ENCODE results near the gene ZNF436.

ZNF436 gene

GRCh38 chr1:23371987-23372880 is 2.6 kb upstream of the ZNF436 start:
- TF ChIP-seq, protein P1, sequence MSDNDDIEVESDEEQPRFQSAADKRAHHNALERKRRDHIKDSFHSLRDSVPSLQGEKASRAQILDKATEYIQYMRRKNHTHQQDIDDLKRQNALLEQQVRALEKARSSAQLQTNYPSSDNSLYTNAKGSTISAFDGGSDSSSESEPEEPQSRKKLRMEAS (IDR thresholded peaks at IDR 0.05): peak; percentile 99
- TF ChIP-seq EGR1 (IDR thresholded peaks at IDR 0.05) (peak; percentile 77), CEBPB (IDR thresholded peaks at IDR 0.05) (no peak), TEAD4 (IDR thresholded peaks at IDR 0.05) (peak; percentile 51), ZBTB7A (IDR thresholded peaks at IDR 0.05; ENCODE audit: low read depth) (no peak)

DNA sequence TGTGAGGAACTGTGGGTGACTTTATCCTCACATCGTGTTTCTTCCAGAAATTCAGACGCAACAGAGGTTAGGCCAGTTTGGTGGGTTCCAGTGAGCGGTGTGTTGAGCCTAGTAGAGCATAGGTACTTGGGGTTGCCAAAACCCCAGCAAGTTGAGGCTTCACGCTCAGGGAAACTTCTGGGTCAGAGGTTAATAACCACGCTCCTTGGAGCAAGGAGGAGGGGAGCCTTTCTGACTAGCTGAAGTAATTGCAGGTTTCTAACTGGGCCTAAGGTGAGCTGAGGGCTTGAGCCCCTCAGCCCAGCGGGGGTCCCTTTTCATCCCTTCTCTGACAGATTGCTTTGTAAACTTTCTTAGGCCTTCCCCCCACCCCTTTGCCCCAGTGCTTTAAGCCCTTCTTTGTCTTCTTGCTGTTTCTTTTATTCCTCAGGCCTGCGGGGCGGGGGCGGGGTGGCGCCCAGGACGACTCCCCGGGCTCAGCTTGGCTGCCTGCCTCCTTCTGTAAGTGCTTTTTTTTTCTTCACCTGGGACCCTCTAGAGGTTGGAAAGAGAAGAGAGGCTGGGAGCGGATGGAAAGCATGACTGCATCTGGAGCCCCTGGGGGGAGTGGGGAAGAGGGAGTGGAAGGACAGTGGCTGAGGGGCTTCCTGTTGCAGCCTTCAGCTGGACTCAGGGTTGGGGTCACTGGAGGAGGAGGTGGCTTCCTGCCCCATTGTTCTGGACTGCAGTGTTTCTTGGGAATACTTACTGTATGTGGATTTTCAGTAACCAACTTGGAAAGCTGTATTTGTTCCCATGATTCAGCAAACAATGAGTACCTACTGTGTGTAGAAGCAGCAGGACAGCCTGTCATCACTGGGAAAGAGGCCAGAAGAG is 1.3 kb upstream of the ZNF436 start:
- TF ChIP-seq NFIC (IDR thresholded peaks at IDR 0.05) (peak; percentile 64; the same call in 1 of the 2 replicates), CEBPB (IDR thresholded peaks at IDR 0.05) (0 out of 2 replicates have a peak, but pooled peaks have one; percentile 4), ZBTB7A (IDR thresholded peaks at IDR 0.05; ENCODE audit: low read depth) (peak; percentile 83), TCF12 (IDR thresholded peaks at IDR 0.05; ENCODE audit: low read depth) (peak; percentile 35; the same call in 1 of the 2 replicates), RAD21 (IDR thresholded peaks at IDR 0.05; ENCODE audit: low read depth) (no peak), EGR1 (IDR thresholded peaks at IDR 0.05) (peak; percentile 67), EP300 (IDR thresholded peaks at IDR 0.05; ENCODE audit: borderline replicate concordance) (no peak; the same call in 1 of the 2 replicates), REST (IDR thresholded peaks at IDR 0.05; ENCODE audit: low read depth) (no peak), TEAD4 (IDR thresholded peaks at IDR 0.05) (0 out of 2 replicates have a peak, but pooled peaks have one; percentile 2), CREB1 (IDR thresholded peaks at IDR 0.05; ENCODE audit: low read depth) (no peak), TAF1 (IDR thresholded peaks at IDR 0.05; ENCODE audit: low read depth) (no peak), FOXM1 (IDR thresholded peaks at IDR 0.05; ENCODE audit: borderline replicate concordance, low read depth) (no peak), YY1 (IDR thresholded peaks at IDR 0.05; ENCODE audit: low read depth) (no peak)
- TF ChIP-seq, protein P2, sequence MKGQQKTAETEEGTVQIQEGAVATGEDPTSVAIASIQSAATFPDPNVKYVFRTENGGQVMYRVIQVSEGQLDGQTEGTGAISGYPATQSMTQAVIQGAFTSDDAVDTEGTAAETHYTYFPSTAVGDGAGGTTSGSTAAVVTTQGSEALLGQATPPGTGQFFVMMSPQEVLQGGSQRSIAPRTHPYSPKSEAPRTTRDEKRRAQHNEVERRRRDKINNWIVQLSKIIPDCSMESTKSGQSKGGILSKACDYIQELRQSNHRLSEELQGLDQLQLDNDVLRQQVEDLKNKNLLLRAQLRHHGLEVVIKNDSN (IDR thresholded peaks at IDR 0.05): no peak
- TF ChIP-seq, protein P1 (IDR thresholded peaks at IDR 0.05): peak; percentile 32; the same call in 1 of the 2 replicates

DNA sequence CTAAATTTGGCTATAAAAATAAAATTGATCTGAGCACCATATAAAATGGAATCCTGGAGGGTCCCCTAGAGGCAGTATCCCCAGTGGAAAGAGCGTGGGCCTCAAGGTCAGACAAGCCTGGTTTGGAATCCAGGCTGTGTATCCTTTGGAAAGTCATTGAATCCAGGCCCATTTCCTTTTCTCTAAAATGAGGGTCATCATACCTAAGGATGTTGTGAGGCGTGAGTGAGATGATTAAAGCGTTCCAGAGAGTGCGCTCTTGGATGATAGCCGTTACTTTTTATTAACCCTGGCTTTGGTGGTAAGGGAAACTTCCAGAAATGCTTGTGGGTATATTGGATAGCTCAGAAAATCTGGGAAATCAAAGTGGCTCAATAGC is 683 bp upstream of the ZNF436 start:
- TF ChIP-seq YY1 (IDR thresholded peaks at IDR 0.05; ENCODE audit: low read depth): no peak
- TF ChIP-seq, protein P2 (IDR thresholded peaks at IDR 0.05): no peak
- no peak for TF ChIP-seq TEAD4 (IDR thresholded peaks at IDR 0.05)
- TF ChIP-seq CEBPB (IDR thresholded peaks at IDR 0.05): no peak
- no peak for TF ChIP-seq TCF12 (IDR thresholded peaks at IDR 0.05; ENCODE audit: low read depth)
- TF ChIP-seq CREB1 (IDR thresholded peaks at IDR 0.05; ENCODE audit: low read depth): no peak
- TF ChIP-seq TAF1 (IDR thresholded peaks at IDR 0.05; ENCODE audit: low read depth): no peak
- no peak for TF ChIP-seq EGR1 (IDR thresholded peaks at IDR 0.05)
- no peak for TF ChIP-seq NFIC (IDR thresholded peaks at IDR 0.05)

DNA sequence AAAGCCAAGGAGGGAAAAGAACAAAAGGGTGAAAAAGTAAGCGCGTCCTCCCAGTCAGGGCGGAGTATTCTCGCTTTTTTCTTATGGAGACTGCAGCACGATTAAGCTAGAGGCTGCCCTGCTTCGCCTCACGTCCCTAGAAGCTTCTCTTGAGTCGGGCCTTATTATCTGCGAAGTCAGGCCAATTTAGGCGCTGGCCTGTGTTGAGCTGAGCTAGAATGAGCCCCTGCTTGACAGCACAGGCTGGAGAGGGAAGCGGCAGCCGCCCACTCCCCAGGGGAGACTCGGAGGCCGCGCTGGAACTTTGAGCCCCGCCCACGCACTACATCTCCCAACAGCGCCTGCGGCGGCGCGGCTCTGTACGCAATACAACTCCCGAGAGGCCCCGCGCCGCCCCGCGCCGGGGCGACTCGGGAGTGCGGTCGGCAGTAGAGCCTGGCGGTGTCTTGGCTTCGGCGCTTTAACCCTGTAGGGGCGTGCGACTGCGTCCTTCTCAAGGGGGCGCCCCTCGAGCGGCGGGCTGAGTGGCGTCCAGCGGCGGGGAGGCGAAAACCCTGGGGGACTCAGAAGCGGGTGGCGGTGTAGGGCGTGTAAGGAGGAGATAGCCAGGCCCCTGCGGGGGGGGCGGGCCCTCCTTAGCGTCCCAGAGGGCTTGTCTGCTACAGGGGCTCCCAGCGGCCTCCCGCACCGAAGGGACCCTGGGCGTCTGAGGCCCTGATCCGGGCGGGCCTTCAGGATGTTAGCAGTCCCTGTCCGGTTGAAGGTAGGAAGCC is 888 bp downstream of the ZNF436 start:
- 0 out of 2 replicates have a peak, but pooled peaks have one; percentile 34 for TF ChIP-seq ZBTB7A (IDR thresholded peaks at IDR 0.05; ENCODE audit: low read depth)
- peak; percentile 88 for TF ChIP-seq CREB1 (IDR thresholded peaks at IDR 0.05; ENCODE audit: low read depth)
- no peak for TF ChIP-seq REST (IDR thresholded peaks at IDR 0.05; ENCODE audit: low read depth)
- peak; percentile 93 for TF ChIP-seq TAF1 (IDR thresholded peaks at IDR 0.05; ENCODE audit: low read depth)
- TF ChIP-seq EGR1 (IDR thresholded peaks at IDR 0.05): peak; percentile 77; the same call in 1 of the 2 replicates
- TF ChIP-seq CEBPB (IDR thresholded peaks at IDR 0.05): peak; percentile 50; the same call in 1 of the 2 replicates
- peak; percentile 12; the same call in 1 of the 2 replicates for TF ChIP-seq EP300 (IDR thresholded peaks at IDR 0.05; ENCODE audit: borderline replicate concordance)
- TF ChIP-seq, protein P2 (IDR thresholded peaks at IDR 0.05): no peak
- 0 out of 2 replicates have a peak, but pooled peaks have one; percentile 0 for TF ChIP-seq RAD21 (IDR thresholded peaks at IDR 0.05; ENCODE audit: low read depth)
- TF ChIP-seq, protein P1 (IDR thresholded peaks at IDR 0.05): 0 out of 2 replicates have a peak, but pooled peaks have one; percentile 11
- peak; percentile 45 for TF ChIP-seq YY1 (IDR thresholded peaks at IDR 0.05; ENCODE audit: low read depth)
- TF ChIP-seq TEAD4 (IDR thresholded peaks at IDR 0.05): no peak
- peak; percentile 57; the same call in 1 of the 2 replicates for TF ChIP-seq NFIC (IDR thresholded peaks at IDR 0.05)

Data from Ishikawa (cell line).